Neural cell (in vitro differentiated cells): Measurements from ENCODE around the gene ZNF324. TPM values are rescaled to one million over a fixed set of nuclear protein-coding genes. Genes with fewer than 3 reads are reported as not detected.

Experiments used
- H2AFZ ChIP-seq: fragments of 200-600, 300-800 bp; sonication (generic), shearing (Covaris generic); 2 replicates; pipeline ENCODE4 v1.6.0; 2014; ENCODE audit warnings: low read depth, mild to moderate bottlenecking, antibody characterized with exemption, low read length, moderate library complexity
- H3F3A ChIP-seq: fragments of 200-600 bp; shearing (Covaris generic); 2 replicates; pipeline ENCODE4 v1.6.1; 2016; ENCODE audit warnings: mild to moderate bottlenecking, moderate library complexity, mixed read lengths, antibody characterized with exemption, low read length; ENCODE audit not compliant: insufficient read depth, poor library complexity, severe bottlenecking
- H3K27ac ChIP-seq: fragments of 200-600, 300-800 bp; sonication (generic), shearing (Covaris generic); 2 replicates; pipeline ENCODE4 v1.5.1; 2014; ENCODE audit warnings: mild to moderate bottlenecking, low read length, moderate library complexity
- H3K27me3 ChIP-seq: fragments of 300-800, 200-600 bp; sonication (generic), shearing (Covaris generic); 2 replicates; pipeline ENCODE4 v1.6.0; 2014; ENCODE audit warnings: mild to moderate bottlenecking, low read depth, low read length, moderate library complexity; ENCODE audit not compliant: insufficient read depth
- H3K36me3 ChIP-seq: fragments of 300-800, 200-600 bp; sonication (generic), shearing (Covaris generic); 2 replicates; pipeline ENCODE4 v1.5.1; 2014; ENCODE audit warnings: mild to moderate bottlenecking, antibody characterized with exemption, low read length, moderate library complexity; ENCODE audit not compliant: insufficient read depth
- H3K4me2 ChIP-seq: fragments of 300-800, 200-600 bp; sonication (generic), shearing (Covaris generic); 2 replicates; pipeline ENCODE4 v1.6.0; 2014; ENCODE audit warnings: mild to moderate bottlenecking, low read length
- H3K4me3 ChIP-seq: fragments of 300-800, 200-600 bp; sonication (generic), shearing (Covaris generic); 2 replicates; pipeline ENCODE4 v1.5.1; 2014; ENCODE audit warnings: mild to moderate bottlenecking, low read length, moderate library complexity
- H3K79me2 ChIP-seq: fragments of 200-600 bp; shearing (Covaris generic); replicated peaks from 2 replicates; pipeline ENCODE4 v1.6.0; 2014; ENCODE audit warnings: mild to moderate bottlenecking, low read length, moderate library complexity; ENCODE audit not compliant: insufficient read depth
- H3K9ac ChIP-seq: fragments of 300-800, 200-600 bp; sonication (generic), shearing (Covaris generic); 2 replicates; pipeline ENCODE4 v1.6.1; 2016; ENCODE audit warnings: mild to moderate bottlenecking, low read length, mixed read lengths
- H3K9me2 ChIP-seq: fragments of 200-600 bp; shearing (Covaris generic); 2 replicates; pipeline ENCODE4 v1.6.1; 2016; ENCODE audit warnings: mild to moderate bottlenecking, low read length, mixed read lengths; ENCODE audit not compliant: insufficient read depth
- H3K9me3 ChIP-seq: fragments of 200-600, 300-800 bp; sonication (generic), shearing (Covaris generic); 2 replicates; pipeline ENCODE4 v1.6.1; 2016; ENCODE audit warnings: mild to moderate bottlenecking, mixed run types, low read length, moderate library complexity, mixed read lengths
- H4K20me1 ChIP-seq: fragments of 200-600 bp; shearing (Covaris generic); 2 replicates; pipeline ENCODE4 v1.6.1; 2016; ENCODE audit warnings: mild to moderate bottlenecking, mixed run types; ENCODE audit not compliant: insufficient read depth
- CTCF ChIP-seq: fragments of 450-650 bp; IDR thresholded peaks from 2 replicates; pipeline ENCODE4 v1.5.1; 2014; ENCODE audit warnings: antibody characterized with exemption, mild to moderate bottlenecking, moderate library complexity; ENCODE audit not compliant: poor library complexity, severe bottlenecking
- EP300 ChIP-seq: fragments of 450-650 bp; conservative IDR thresholded peaks from 2 replicates; pipeline ENCODE4 v1.6.1; 2014; ENCODE audit warnings: antibody characterized with exemption, mild to moderate bottlenecking, moderate library complexity; ENCODE audit not compliant: poor library complexity, severe bottlenecking
- EZH2 ChIP-seq: fragments of 200-600, 300-800 bp; shearing (Covaris generic), sonication (generic); IDR thresholded peaks from 2 replicates; pipeline ENCODE4 v1.6.1; 2014; ENCODE audit warnings: antibody characterized with exemption, low read length, borderline replicate concordance, mild to moderate bottlenecking; ENCODE audit not compliant: insufficient read depth, poor library complexity, severe bottlenecking
- MXI1 ChIP-seq: fragments of 450-650 bp; conservative IDR thresholded peaks from 2 replicates; pipeline ENCODE4 v1.6.1; 2014; ENCODE audit warnings: antibody characterized with exemption, mild to moderate bottlenecking; ENCODE audit not compliant: poor library complexity, severe bottlenecking
- POLR2AphosphoS5 ChIP-seq: IDR thresholded peaks from 2 replicates; pipeline ENCODE4 v1.6.1; 2012
- RAD21 ChIP-seq: fragments of 450-650 bp; conservative IDR thresholded peaks from 2 replicates; pipeline ENCODE4 v1.6.1; 2014; ENCODE audit warnings: antibody characterized with exemption, mild to moderate bottlenecking, moderate library complexity
- REST ChIP-seq: IDR thresholded peaks from 2 replicates; pipeline ENCODE4 v1.6.1; 2012; ENCODE audit warnings: borderline replicate concordance
- SMC3 ChIP-seq: fragments of 450-650 bp; conservative IDR thresholded peaks from 2 replicates; pipeline ENCODE4 v1.6.1; 2014; ENCODE audit warnings: antibody characterized with exemption, mild to moderate bottlenecking, moderate library complexity; ENCODE audit not compliant: poor library complexity
- TAF1 ChIP-seq: IDR thresholded peaks from 2 replicates; pipeline ENCODE4 v1.6.1; 2012; ENCODE audit warnings: low read depth
- polyA plus RNA-seq: library from polyadenylated mRNA; depleted of rRNA; stranded (reverse); fragments of >200 nt; gene quantifications from 2 replicates; pipeline ENCODE4 v1.2.3, GENCODE V29; 2014

Gene ZNF324
- polyA plus RNA-seq, 1 donor from 2014 or later: 12.5 TPM

DNA sequence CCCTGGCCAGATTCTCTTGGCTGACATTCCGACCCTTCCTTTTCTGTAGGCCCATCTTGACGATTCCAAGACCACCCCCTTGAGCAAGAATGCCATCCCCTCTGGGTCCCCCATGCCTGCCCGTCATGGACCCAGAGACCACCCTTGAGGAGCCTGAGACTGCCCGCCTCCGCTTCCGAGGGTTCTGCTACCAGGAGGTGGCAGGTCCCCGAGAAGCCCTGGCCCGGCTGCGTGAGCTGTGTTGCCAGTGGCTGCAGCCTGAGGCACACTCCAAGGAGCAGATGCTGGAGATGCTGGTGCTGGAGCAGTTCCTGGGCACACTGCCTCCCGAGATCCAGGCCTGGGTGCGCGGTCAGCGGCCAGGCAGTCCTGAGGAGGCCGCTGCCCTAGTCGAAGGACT, 10.2 kb downstream of the ZNF324 start:
- no peaks in the 10 kb centered on the region for H3F3A ChIP-seq
- no peaks in the 10 kb centered on the region for H3K27me3 ChIP-seq
- no peaks in the 10 kb centered on the region for H4K20me1 ChIP-seq
- no peaks in the 10 kb centered on the region for H3K79me2 ChIP-seq
- peak overlapping the region; percentile 89 for H3K4me2 ChIP-seq
- peaks cover 5% of the 10 kb centered on the region for H3K36me3 ChIP-seq
- H3K9me3 ChIP-seq: no peaks in the 10 kb centered on the region
- H3K9me2 ChIP-seq: no peaks in the 10 kb centered on the region
- TF ChIP-seq TAF1: no peak
- no peak for TF ChIP-seq POLR2AphosphoS5
- no peak for TF ChIP-seq REST
- TF ChIP-seq RAD21: no peak
- no peak for TF ChIP-seq MXI1
- no peak for TF ChIP-seq EP300
- no peak for TF ChIP-seq CTCF
- no peak for TF ChIP-seq EZH2
- TF ChIP-seq SMC3: no peak
- H3K9ac ChIP-seq: peak overlapping the region; percentile 90
- H3K27ac ChIP-seq: peak overlapping the region; percentile 89
- H3K4me3 ChIP-seq: peak overlapping the region; percentile 94
- no peak overlapping the region for H2AFZ ChIP-seq

DNA sequence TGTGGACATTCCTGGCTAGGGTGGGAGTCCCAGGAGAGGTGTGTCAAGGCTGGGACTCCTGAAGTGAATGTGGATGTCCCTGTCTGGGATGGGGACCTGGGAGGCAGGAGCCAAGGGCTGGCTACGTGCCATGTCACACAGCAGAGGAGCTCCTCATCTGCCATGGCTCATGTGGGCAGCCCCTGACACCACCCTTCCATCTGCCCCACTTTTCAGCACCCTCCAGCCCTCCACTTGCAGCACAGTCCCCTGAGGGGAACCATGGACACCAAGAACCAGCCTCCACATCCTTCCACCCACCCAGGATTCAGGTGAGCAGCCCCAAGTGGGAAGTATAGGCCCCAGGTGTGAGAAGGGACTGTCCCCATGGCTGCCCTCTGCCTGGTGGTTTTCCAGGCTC, 11.0 kb downstream of the ZNF324 start:
- Histone ChIP-seq H3K4me3 (no peak overlapping the region), H3F3A (no peaks in the 10 kb centered on the region), H3K9me3 (no peaks in the 10 kb centered on the region), H3K4me2 (no peak overlapping the region), H3K36me3 (peaks cover 5% of the 10 kb centered on the region), H3K9ac (no peak overlapping the region), H3K9me2 (no peaks in the 10 kb centered on the region), H4K20me1 (no peaks in the 10 kb centered on the region), H3K79me2 (no peaks in the 10 kb centered on the region), H3K27me3 (no peaks in the 10 kb centered on the region), H3K27ac (no peak overlapping the region), H2AFZ (no peak overlapping the region)
- TF ChIP-seq EZH2: no peak

DNA sequence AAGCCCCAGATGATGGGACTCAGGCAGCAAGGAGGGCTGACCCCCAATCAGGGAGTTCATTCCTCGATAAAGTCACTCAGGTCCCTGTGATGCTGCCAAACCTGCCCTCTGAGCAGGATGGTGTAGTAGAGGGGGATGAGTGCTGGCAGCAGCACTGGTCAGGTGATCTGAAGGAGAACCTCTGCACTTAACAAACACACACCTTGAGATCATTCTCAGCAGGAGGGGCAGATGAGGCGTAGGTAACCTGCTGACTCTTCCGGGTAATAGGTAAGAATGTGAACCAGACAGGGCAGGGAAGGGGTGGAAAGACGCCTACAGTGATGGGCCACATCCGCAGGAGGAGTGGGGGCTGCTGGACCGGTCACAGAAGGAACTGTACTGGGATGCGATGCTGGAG, 12.4 kb downstream of the ZNF324 start:
- Histone ChIP-seq H3K36me3 (no peaks in the 10 kb centered on the region), H3K79me2 (no peaks in the 10 kb centered on the region), H3K9ac (no peak overlapping the region), H3K4me3 (no peak overlapping the region), H4K20me1 (no peaks in the 10 kb centered on the region), H3K9me3 (no peaks in the 10 kb centered on the region), H3K9me2 (no peaks in the 10 kb centered on the region), H2AFZ (no peak overlapping the region), H3F3A (no peaks in the 10 kb centered on the region), H3K27me3 (no peaks in the 10 kb centered on the region), H3K4me2 (no peak overlapping the region), H3K27ac (no peak overlapping the region)
- TF ChIP-seq EZH2 (no peak), SMC3 (no peak), CTCF (no peak), REST (no peak), EP300 (no peak), TAF1 (no peak)
